Hepatocyte (in vitro differentiated cells): ENCODE measurements around the gene BTC.

Experiments
- EZH2 ChIP-seq: fragments of 200-600 bp; sonication (generic); IDR thresholded peaks from 2 replicates; pipeline ENCODE4 v1.6.1; 2016; ENCODE audit warnings: antibody characterized with exemption, mild to moderate bottlenecking, borderline replicate concordance
- TF ChIP-seq, protein P1 (sequence below): fragments of 200-600 bp; sonication (generic); IDR thresholded peaks from 2 replicates; pipeline ENCODE4 v1.5.1; 2016; ENCODE audit warnings: antibody characterized with exemption, mild to moderate bottlenecking; ENCODE audit not compliant: poor library complexity

GRCh38 chr4:74716436-74716765 is 77.9 kb downstream of the BTC start:
- TF ChIP-seq, protein P1, sequence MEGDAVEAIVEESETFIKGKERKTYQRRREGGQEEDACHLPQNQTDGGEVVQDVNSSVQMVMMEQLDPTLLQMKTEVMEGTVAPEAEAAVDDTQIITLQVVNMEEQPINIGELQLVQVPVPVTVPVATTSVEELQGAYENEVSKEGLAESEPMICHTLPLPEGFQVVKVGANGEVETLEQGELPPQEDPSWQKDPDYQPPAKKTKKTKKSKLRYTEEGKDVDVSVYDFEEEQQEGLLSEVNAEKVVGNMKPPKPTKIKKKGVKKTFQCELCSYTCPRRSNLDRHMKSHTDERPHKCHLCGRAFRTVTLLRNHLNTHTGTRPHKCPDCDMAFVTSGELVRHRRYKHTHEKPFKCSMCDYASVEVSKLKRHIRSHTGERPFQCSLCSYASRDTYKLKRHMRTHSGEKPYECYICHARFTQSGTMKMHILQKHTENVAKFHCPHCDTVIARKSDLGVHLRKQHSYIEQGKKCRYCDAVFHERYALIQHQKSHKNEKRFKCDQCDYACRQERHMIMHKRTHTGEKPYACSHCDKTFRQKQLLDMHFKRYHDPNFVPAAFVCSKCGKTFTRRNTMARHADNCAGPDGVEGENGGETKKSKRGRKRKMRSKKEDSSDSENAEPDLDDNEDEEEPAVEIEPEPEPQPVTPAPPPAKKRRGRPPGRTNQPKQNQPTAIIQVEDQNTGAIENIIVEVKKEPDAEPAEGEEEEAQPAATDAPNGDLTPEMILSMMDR, result no peak
- TF ChIP-seq EZH2, result no peak
